SU-DHL-6 (cell line): ENCODE measurements around the gene NLGN2.

ENCODE experiments used
- EZH2phosphoT487 ChIP-seq: fragments of 200-600 bp; sonication (generic), shearing (Covaris generic); conservative IDR thresholded peaks from 2 replicates; pipeline ENCODE4 v1.6.1; 2018; ENCODE audit warnings: mild to moderate bottlenecking, antibody characterized with exemption, low read length, moderate library complexity, mixed read lengths
- TF ChIP-seq, protein P1 (sequence below): fragments of 200-600 bp; sonication (generic); IDR thresholded peaks from one replicate; pipeline ENCODE4 v1.5.1; 2017; ENCODE audit warnings: antibody characterized with exemption, mild to moderate bottlenecking, low read length, moderate library complexity; ENCODE audit not compliant: insufficient read depth, poor library complexity, severe bottlenecking

DNA sequence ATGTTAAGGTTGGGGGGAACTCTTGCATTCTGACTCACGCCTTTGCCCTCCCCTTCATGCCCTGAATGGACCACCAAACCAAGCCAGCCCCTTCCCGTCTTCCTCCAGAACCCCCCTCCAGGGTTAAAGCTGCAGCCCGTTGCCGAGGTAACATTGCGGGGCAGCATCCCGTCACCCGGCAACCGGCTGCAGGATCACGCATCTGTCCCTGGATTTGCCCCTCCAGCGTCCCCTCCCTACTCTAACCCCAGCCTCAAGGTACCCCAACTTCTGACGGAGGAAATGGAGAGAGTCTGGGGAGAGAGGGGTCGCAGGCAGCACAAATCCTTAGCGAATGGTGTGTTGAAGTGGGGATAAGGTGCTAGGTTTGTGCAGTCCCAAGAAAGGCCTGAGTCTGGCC lies 563 bp upstream of the NLGN2 start:
- TF ChIP-seq, protein P1, sequence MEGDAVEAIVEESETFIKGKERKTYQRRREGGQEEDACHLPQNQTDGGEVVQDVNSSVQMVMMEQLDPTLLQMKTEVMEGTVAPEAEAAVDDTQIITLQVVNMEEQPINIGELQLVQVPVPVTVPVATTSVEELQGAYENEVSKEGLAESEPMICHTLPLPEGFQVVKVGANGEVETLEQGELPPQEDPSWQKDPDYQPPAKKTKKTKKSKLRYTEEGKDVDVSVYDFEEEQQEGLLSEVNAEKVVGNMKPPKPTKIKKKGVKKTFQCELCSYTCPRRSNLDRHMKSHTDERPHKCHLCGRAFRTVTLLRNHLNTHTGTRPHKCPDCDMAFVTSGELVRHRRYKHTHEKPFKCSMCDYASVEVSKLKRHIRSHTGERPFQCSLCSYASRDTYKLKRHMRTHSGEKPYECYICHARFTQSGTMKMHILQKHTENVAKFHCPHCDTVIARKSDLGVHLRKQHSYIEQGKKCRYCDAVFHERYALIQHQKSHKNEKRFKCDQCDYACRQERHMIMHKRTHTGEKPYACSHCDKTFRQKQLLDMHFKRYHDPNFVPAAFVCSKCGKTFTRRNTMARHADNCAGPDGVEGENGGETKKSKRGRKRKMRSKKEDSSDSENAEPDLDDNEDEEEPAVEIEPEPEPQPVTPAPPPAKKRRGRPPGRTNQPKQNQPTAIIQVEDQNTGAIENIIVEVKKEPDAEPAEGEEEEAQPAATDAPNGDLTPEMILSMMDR: no peak
- no peak for TF ChIP-seq EZH2phosphoT487
